H1 (cell line): ENCODE results near the gene RANGRF. TPM values are rescaled to one million over a fixed set of nuclear protein-coding genes. Genes with fewer than 3 reads are reported as not detected.

ENCODE experiments used
- CTCF ChIA-PET: fragments of 300-600 bp; sonication (Branson Sonifier 250); formaldehyde crosslinking; loops from one replicate; lab custom pipeline; 2021; ENCODE audit not compliant: partially characterized antibody; lab: Charles Lee
- POLR2A ChIA-PET: fragments of 300-600 bp; sonication (Branson Sonifier 250); formaldehyde crosslinking; loops from one replicate; lab custom pipeline; 2021; ENCODE audit warnings: inconsistent platforms; ENCODE audit not compliant: partially characterized antibody; lab: Charles Lee
- DNase-seq, 2 experiments: peaks; one replicate each; pipeline versions ENCODE4 v3.0.0 to v3.0.0-alpha.2; 2010 to 2022; ENCODE audit warnings: low spot score in 2 of 2, low read depth in 1 of 2, mixed read lengths in 1 of 2
- FAIRE-seq: peaks from 2 replicates; lab custom pipeline; 2011; peaks lifted over from hg19 to GRCh38; lab: Jason Lieb, UNC
- H2AFZ ChIP-seq: 2 replicates; pipeline ENCODE4 v1.8.1; 2012; ENCODE audit warnings: low read length, inconsistent platforms
- H2AK5ac ChIP-seq: 2 replicates; pipeline ENCODE4 v1.6.1; 2013; ENCODE audit warnings: low read depth, low read length
- H2BK120ac ChIP-seq: replicated peaks from 2 replicates; pipeline ENCODE3; 2013; ENCODE audit warnings: low read depth, low read length, inconsistent platforms
- H2BK12ac ChIP-seq: 2 replicates; pipeline ENCODE4 v1.6.1; 2013; ENCODE audit warnings: low read depth, low read length
- H2BK15ac ChIP-seq: 2 replicates; pipeline ENCODE4 v1.6.1; 2013; ENCODE audit warnings: low read length
- H2BK20ac ChIP-seq: 2 replicates; pipeline ENCODE4 v1.6.1; 2013; ENCODE audit warnings: low read length
- H2BK5ac ChIP-seq: 2 replicates; pipeline ENCODE4 v1.6.1; 2013; ENCODE audit warnings: low read depth, low read length
- H3K14ac ChIP-seq: 2 replicates; pipeline ENCODE4 v1.6.1; 2013; ENCODE audit warnings: inconsistent platforms; ENCODE audit not compliant: insufficient read length
- H3K18ac ChIP-seq: 2 replicates; pipeline ENCODE4 v1.6.1; 2013; ENCODE audit warnings: low read length; ENCODE audit errors: extremely low read depth
- H3K23ac ChIP-seq: 2 replicates; pipeline ENCODE4 v1.6.1; 2013; ENCODE audit warnings: inconsistent platforms; ENCODE audit not compliant: insufficient read length
- H3K23me2 ChIP-seq: 2 replicates; pipeline ENCODE4 v1.6.1; 2013; ENCODE audit warnings: low read depth, low read length
- H3K27ac ChIP-seq: 2 replicates; pipeline ENCODE4 v1.6.1; 2011; ENCODE audit warnings: low read depth, low read length, inconsistent platforms
- H3K27me3 ChIP-seq, 4 experiments: replicated peaks in 1 of 4; 1 replicate in 1 of 4; 2 replicates in 3 of 4; pipeline versions ENCODE4 v1.6.1 to v1.8.1; 2011 to 2013; ENCODE audit warnings: low read length in 3 of 4, mild to moderate bottlenecking in 3 of 4, inconsistent platforms in 2 of 4, mixed read lengths in 2 of 4, moderate library complexity in 1 of 4; ENCODE audit not compliant: control insufficient read depth in 3 of 4, insufficient read depth in 3 of 4; ENCODE audit errors: extremely low read depth in 1 of 4
- H3K36me3 ChIP-seq, 4 experiments: 2 replicates each; pipeline versions ENCODE4 v1.6.1 to v1.8.1; 2011 to 2013; ENCODE audit warnings: mild to moderate bottlenecking in 4 of 4, low read length in 3 of 4, moderate library complexity in 2 of 4, control low read depth in 1 of 4, inconsistent platforms in 1 of 4; ENCODE audit not compliant: insufficient read depth in 4 of 4, control insufficient read depth in 2 of 4
- H3K4ac ChIP-seq: replicated peaks from 2 replicates; pipeline ENCODE3; 2013; ENCODE audit warnings: low read length, low read depth, mixed read lengths, inconsistent platforms; ENCODE audit not compliant: insufficient read length
- H3K4me1 ChIP-seq, 4 experiments: replicated peaks in 1 of 4; 1 replicate in 1 of 4; 2 replicates in 3 of 4; pipeline versions ENCODE4 v1.6.1 to v1.8.1; 2011 to 2013; ENCODE audit warnings: low read length in 3 of 4, inconsistent platforms in 2 of 4, mixed read lengths in 1 of 4; ENCODE audit not compliant: insufficient read depth in 4 of 4, control insufficient read depth in 3 of 4
- H3K4me2 ChIP-seq, 2 experiments: 2 replicates each; pipeline versions ENCODE4 v1.6.1 to v1.8.1; 2011 to 2013; ENCODE audit warnings: low read depth in 2 of 2, low read length in 2 of 2, control low read depth in 1 of 2, inconsistent platforms in 1 of 2, mild to moderate bottlenecking in 1 of 2; ENCODE audit not compliant: insufficient read depth in 1 of 2
- H3K4me3 ChIP-seq, 4 experiments: fragments of 200-600, 300-600 bp in 1 of 4; sonication (generic), shearing (Covaris generic), sonication (Bioruptor Twin) in 1 of 4; 2 replicates each; pipeline versions ENCODE4 v1.5.1 to v1.8.1; 2011 to 2016; ENCODE audit warnings: low read length in 4 of 4, low read depth in 3 of 4, control low read depth in 2 of 4, inconsistent platforms in 2 of 4, mild to moderate bottlenecking in 2 of 4, mixed read lengths in 1 of 4, moderate library complexity in 1 of 4; ENCODE audit not compliant: insufficient read depth in 2 of 4; ENCODE audit errors: extremely low read depth in 1 of 4
- H3K56ac ChIP-seq: replicated peaks from 2 replicates; pipeline ENCODE3; 2013; ENCODE audit warnings: low read depth, mild to moderate bottlenecking, mixed read lengths, low read length, inconsistent platforms; ENCODE audit not compliant: insufficient read length
- H3K79me1 ChIP-seq: 2 replicates; pipeline ENCODE4 v1.6.1; 2013; ENCODE audit warnings: low read depth, low read length, control low read depth
- H3K79me2 ChIP-seq, 2 experiments: 2 replicates each; pipeline versions ENCODE4 v1.6.1 to v1.8.1; 2012 to 2013; ENCODE audit warnings: low read length in 2 of 2, mild to moderate bottlenecking in 2 of 2, inconsistent platforms in 1 of 2; ENCODE audit not compliant: insufficient read depth in 2 of 2, control insufficient read depth in 1 of 2
- H3K9ac ChIP-seq, 4 experiments: replicated peaks in 1 of 4; 1 replicate in 1 of 4; 2 replicates in 3 of 4; pipeline versions ENCODE4 v1.6.1 to v1.8.1; 2011 to 2013; ENCODE audit warnings: low read depth in 3 of 4, low read length in 3 of 4, control low read depth in 2 of 4, mild to moderate bottlenecking in 2 of 4, moderate library complexity in 2 of 4, inconsistent platforms in 1 of 4; ENCODE audit errors: extremely low read depth in 1 of 4
- H3K9me3 ChIP-seq, 2 experiments: 2 replicates each; pipeline versions ENCODE4 v1.6.1 to v1.8.1; 2012 to 2013; ENCODE audit warnings: mild to moderate bottlenecking in 2 of 2, moderate library complexity in 2 of 2, control low read depth in 1 of 2, inconsistent platforms in 1 of 2, low read depth in 1 of 2, low read length in 1 of 2, mixed read lengths in 1 of 2; ENCODE audit not compliant: insufficient read depth in 2 of 2
- H4K20me1 ChIP-seq, 2 experiments: replicated peaks in 1 of 2; 2 replicates each; pipeline versions ENCODE3 to v1.8.1; 2011 to 2013; ENCODE audit warnings: inconsistent platforms in 2 of 2, low read length in 2 of 2, mild to moderate bottlenecking in 1 of 2; ENCODE audit not compliant: insufficient read depth in 2 of 2, control insufficient read depth in 1 of 2
- H4K5ac ChIP-seq: 2 replicates; pipeline ENCODE4 v1.6.1; 2013; ENCODE audit warnings: low read length, low read depth, mixed read lengths, inconsistent platforms; ENCODE audit not compliant: insufficient read length
- H4K8ac ChIP-seq: 2 replicates; pipeline ENCODE4 v1.8.0; 2013; ENCODE audit warnings: mild to moderate bottlenecking, moderate library complexity, low read length, inconsistent platforms; ENCODE audit not compliant: insufficient read depth; ENCODE audit errors: extremely low read depth
- H4K91ac ChIP-seq: replicated peaks from 2 replicates; pipeline ENCODE3; 2013; ENCODE audit warnings: low read length, mixed read lengths, inconsistent platforms; ENCODE audit not compliant: insufficient read length
- SP1 ChIP-seq: IDR thresholded peaks from 2 replicates; pipeline ENCODE4 v1.6.1; 2011; ENCODE audit warnings: low read depth, low read length
- WGBS, 2 experiments: shearing (Covaris generic) in 1 of 2; methylation state at CpG; one replicate each; pipeline versions ENCODE4 v1.1.6 to v1.1.7; 2013 to 2015; ENCODE audit warnings: low lambda C conversion rate in 2 of 2, mixed read lengths in 2 of 2, inconsistent platforms in 1 of 2, low coverage in 1 of 2, missing lambda C conversion rate in 1 of 2; ENCODE audit not compliant: insufficient replicate concordance in 2 of 2, insufficient coverage in 1 of 2, insufficient read length in 1 of 2; ENCODE audit errors: extremely low coverage in 1 of 2, missing lambda C conversion rate in 1 of 2; 5-methylcytosine and 5-hydroxymethylcytosine counted together
- polyA plus RNA-seq, 7 experiments: library from polyadenylated mRNA; depleted of rRNA in 3 of 7; stranded (reverse) in 5 of 7; unstranded in 2 of 7; fragments of >200 nt in 5 of 7; fragments of 200-250 nt in 2 of 7; gene quantifications; 1 replicate in 5 of 7; 2 replicates in 1 of 7; 4 replicates in 1 of 7; pipeline versions ENCODE4 v1.2.1 to v1.2.3, GENCODE V29; 2011 to 2013; ENCODE audit warnings: missing spikeins in 2 of 7, mixed read lengths in 2 of 7
- total RNA-seq: library from RNA; stranded (reverse); fragmentation: NEBNext Ultra II Directional; extraction: Animal tissue kit (Norgen Biotek cat#: 25700); gene quantifications from 2 replicates; pipeline ENCODE4 v1.2.1, GENCODE V29; 2021
- TF ChIP-seq, protein P1 (sequence below): IDR thresholded peaks from 2 replicates; pipeline ENCODE4 v1.6.1; 2011; ENCODE audit warnings: low read depth, mild to moderate bottlenecking, low read length; ENCODE audit not compliant: insufficient read depth

Gene RANGRF
- total and polyA plus RNA-seq, 2 of the 8 experiments (the other 6 are each of a cell fraction or from before 2014, with no cell fraction given), result 36.9 to 49.6 TPM

DNA sequence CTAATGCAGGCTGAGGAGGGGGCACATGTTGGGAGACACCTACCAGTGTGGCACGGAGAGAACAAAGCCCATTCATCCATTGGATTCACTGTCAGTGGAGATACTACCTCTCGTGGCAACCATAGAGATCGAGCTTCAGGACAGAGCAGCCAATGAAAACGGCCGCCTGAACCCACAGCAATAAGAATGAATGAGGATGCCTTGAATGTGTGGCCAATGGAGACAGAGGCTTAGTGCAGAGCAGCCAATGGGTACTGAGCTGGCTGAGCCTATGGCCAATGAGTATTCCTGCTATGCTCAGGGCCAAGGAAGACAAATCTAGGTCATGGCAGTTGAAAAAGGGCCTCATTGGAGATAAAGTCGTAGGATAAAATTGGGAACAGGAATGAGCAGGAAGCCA lies 32.5 kb downstream of the RANGRF start:
- POLR2A ChIA-PET, result no interaction called here
- Histone ChIP-seq H2BK120ac (no peak overlapping the region), H4K5ac (no peak overlapping the region), H3K36me3 (no peaks in the 10 kb centered on the region), H4K8ac (no peak overlapping the region), H3K27ac (no peak overlapping the region), H2AFZ (no peak overlapping the region), H3K4me1 (peaks cover 0 to 6% (median under 1%) of the 10 kb centered on the region in 4 experiments; a peak in 3 of 7 replicates), H2BK20ac (no peak overlapping the region), H3K27me3 (peaks cover 0 to 13% (median 10%) of the 10 kb centered on the region in 4 experiments; a peak in 6 of 7 replicates), H4K91ac (no peak overlapping the region), H3K23me2 (peaks cover 1% of the 10 kb centered on the region; the same call in 1 of the 2 replicates), H2BK5ac (no peak overlapping the region), H3K14ac (no peak overlapping the region), H3K4ac (no peak overlapping the region), H3K79me2 (no peaks in the 10 kb centered on the region), H2BK12ac (no peak overlapping the region), H3K79me1 (no peaks in the 10 kb centered on the region), H3K23ac (no peak overlapping the region), H3K56ac (no peak overlapping the region), H3K4me3 (no peak overlapping the region), H3K9me3 (no peaks in the 10 kb centered on the region), H3K18ac (no peak overlapping the region), H3K4me2 (no peak overlapping the region), H4K20me1 (no peaks in the 10 kb centered on the region), H2BK15ac (no peak overlapping the region), H2AK5ac (no peak overlapping the region), H3K9ac (no peak overlapping the region)
- peak; percentile 86 for TF ChIP-seq SP1
- TF ChIP-seq, protein P1, sequence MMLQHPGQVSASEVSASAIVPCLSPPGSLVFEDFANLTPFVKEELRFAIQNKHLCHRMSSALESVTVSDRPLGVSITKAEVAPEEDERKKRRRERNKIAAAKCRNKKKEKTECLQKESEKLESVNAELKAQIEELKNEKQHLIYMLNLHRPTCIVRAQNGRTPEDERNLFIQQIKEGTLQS, result no peak
- CTCF ChIA-PET, result interaction anchor here (1.6 to 1.9 kb wide), 2 partner anchors 20 to 40 kb away, joined by 5 read pairs; no protein-coding TSS in a partner anchor
- no peak for DNase-seq
- 77% methylated on average over 6 of the region's 6 CpGs; no CpG with 5 or more reads in 1 of the 2 experiments for WGBS, 2 experiments
- FAIRE-seq, result peak; percentile 58
